SH-SY5Y (cell line): ENCODE data around the gene LMTK3.

Source experiments
- GATA2 ChIP-seq: IDR thresholded peaks from 2 replicates; pipeline ENCODE4 v1.6.1; 2011; ENCODE audit warnings: mild to moderate bottlenecking, low read depth, low read length
- GATA3 ChIP-seq: IDR thresholded peaks from 2 replicates; pipeline ENCODE4 v1.6.1; 2011; ENCODE audit warnings: low read depth, mild to moderate bottlenecking, low read length, moderate library complexity

DNA sequence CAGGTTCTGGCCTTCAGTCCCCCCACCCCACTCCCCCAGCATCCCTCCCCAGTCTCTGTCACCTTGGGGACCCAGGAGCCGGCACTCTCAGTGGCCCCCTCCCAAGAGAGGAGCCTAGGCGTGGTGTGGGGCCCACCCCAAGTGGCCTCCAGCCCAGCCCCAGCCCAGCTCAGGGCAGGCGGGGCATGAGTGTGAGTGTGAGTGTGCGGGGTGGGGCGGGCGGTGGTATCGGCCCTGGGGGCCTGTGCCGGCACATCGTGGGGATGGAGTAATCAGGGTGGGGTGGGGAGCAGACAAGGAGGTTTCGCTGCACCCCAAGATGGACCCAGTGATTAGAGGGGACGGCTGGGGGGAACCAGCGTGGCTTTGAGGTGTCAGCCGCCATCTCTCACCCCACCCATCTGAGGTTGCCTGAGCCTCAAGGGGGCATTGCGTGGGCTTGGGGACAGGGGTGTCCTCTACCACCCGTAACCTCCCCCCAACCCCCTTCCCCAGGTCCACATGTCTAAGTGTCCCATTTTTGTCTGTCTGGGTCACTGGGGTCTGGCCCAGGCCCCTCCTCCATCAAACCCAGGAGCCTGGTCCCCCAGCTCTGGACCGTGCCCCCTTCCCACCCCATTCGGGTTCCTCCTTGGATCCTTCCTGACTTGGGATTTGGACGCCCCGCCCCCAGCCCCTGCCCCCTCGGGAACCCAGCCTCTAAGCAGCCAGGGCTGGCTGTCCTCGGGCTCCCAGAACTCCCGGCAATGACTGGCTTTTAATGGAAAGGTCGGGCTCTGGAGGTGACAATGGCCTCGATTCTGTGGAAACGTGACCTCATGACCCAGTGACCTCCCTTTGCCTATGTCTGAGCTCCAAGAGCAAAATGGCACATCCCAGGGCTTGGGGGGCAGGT is 33.5 kb upstream of the LMTK3 start:
- no peak for TF ChIP-seq GATA3
- TF ChIP-seq GATA2 = no peak
